Measurements from ENCODE around the gene SRRM4.

GRCh38 chr12:119096429-119097202 lies 115.3 kb downstream of the SRRM4 start:
- no peak for TF ChIP-seq HNF4G (IDR thresholded peaks at IDR 0.05)
- no peak for TF ChIP-seq CTCF (IDR thresholded peaks at IDR 0.05; ENCODE audit: low read depth, low read length, missing input control)
- no peak for TF ChIP-seq TAF1 (conservative IDR thresholded peaks at IDR 0.05)
- TF ChIP-seq SP1 (IDR thresholded peaks at IDR 0.05) = no peak
- no peak for TF ChIP-seq JUND (IDR thresholded peaks at IDR 0.05)
- TF ChIP-seq MAX (IDR thresholded peaks at IDR 0.05) = no peak
- TF ChIP-seq FOXA1 (IDR thresholded peaks at IDR 0.05) = no peak
- TF ChIP-seq RAD21 (IDR thresholded peaks at IDR 0.05) = no peak
- no peak for TF ChIP-seq ZBTB33 (IDR thresholded peaks at IDR 0.05)
- TF ChIP-seq GABPA (IDR thresholded peaks at IDR 0.05 in 1 of 2, conservative IDR thresholded peaks at IDR 0.05 in 1 of 2) = no peak
- TF ChIP-seq EGR1 (IDR thresholded peaks at IDR 0.05; ENCODE audit: low read depth in 2 of 2) = no peak

Data from liver (tissue), 3 donors.